SK-N-SH treated with all-trans-retinoic acid at 6 μM for 48 hours (cell line): Measurements from ENCODE around the gene BOD1L1.

Experiments used
- ARNTL ChIP-seq: fragments of 450-650 bp; formaldehyde crosslinking; IDR thresholded peaks from 2 replicates; pipeline ENCODE4 v1.5.0; 2020; ENCODE audit warnings: low read depth, mild to moderate bottlenecking, moderate library complexity, borderline replicate concordance
- CSDC2 ChIP-seq: fragments of 250-450 bp; sonication (Bioruptor Pico); IDR thresholded peaks from 2 replicates; pipeline ENCODE4 v1.5.0; 2020; ENCODE audit warnings: mild to moderate bottlenecking, moderate library complexity
- ISL1 ChIP-seq: fragments of 250-450 bp; sonication (Bioruptor Pico); IDR thresholded peaks from 2 replicates; pipeline ENCODE4 v2.1.2; 2022; ENCODE audit warnings: mild to moderate bottlenecking, moderate library complexity
- PPARA ChIP-seq: fragments of 250-450 bp; sonication (Bioruptor Pico); IDR thresholded peaks from 2 replicates; pipeline ENCODE4 v1.5.0; 2020; ENCODE audit warnings: mild to moderate bottlenecking, borderline replicate concordance
- TF ChIP-seq, protein P1 (sequence below): fragments of 250-450 bp; sonication (Bioruptor Pico); IDR thresholded peaks from 2 replicates; pipeline ENCODE4 v1.5.1; 2020; ENCODE audit warnings: low read depth, mild to moderate bottlenecking, moderate library complexity
- TF ChIP-seq, protein P2 (sequence below): fragments of 250-450 bp; sonication (Bioruptor Pico); IDR thresholded peaks from 2 replicates; pipeline ENCODE4 v1.5.0; 2020; ENCODE audit warnings: mild to moderate bottlenecking, moderate library complexity

DNA sequence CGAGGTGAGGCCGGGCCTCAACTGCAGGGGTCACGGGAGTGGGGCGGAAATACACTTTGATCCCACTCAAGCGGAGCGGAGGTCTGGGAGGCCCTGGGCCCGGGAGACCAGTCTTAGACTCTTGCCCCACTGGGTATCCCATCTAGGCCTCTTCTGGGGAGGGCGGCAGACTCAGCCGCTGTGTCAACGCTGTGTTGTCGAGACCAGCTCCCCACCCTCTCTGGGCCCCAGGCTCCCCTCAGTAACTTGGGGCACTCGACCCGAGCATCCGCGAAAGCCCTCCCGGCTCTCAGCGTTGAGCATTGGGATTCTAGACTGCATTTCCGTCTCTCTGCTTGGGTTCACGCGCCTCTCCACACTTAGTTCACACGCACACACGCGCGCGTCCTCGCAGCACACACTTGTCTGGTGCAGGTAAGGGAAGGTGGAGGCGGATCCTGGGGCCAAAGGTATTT lies 84.9 kb downstream of the BOD1L1 start:
- TF ChIP-seq ARNTL (CRISPR knock-in tag) (no peak), CSDC2 (CRISPR knock-in tag) (no peak), PPARA (CRISPR knock-in tag) (no peak), ISL1 (CRISPR knock-in tag) (no peak)
- TF ChIP-seq, protein P1, sequence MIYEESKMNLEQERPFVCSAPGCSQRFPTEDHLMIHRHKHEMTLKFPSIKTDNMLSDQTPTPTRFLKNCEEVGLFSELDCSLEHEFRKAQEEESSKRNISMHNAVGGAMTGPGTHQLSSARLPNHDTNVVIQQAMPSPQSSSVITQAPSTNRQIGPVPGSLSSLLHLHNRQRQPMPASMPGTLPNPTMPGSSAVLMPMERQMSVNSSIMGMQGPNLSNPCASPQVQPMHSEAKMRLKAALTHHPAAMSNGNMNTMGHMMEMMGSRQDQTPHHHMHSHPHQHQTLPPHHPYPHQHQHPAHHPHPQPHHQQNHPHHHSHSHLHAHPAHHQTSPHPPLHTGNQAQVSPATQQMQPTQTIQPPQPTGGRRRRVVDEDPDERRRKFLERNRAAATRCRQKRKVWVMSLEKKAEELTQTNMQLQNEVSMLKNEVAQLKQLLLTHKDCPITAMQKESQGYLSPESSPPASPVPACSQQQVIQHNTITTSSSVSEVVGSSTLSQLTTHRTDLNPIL (CRISPR knock-in tag): no peak
- TF ChIP-seq, protein P2, sequence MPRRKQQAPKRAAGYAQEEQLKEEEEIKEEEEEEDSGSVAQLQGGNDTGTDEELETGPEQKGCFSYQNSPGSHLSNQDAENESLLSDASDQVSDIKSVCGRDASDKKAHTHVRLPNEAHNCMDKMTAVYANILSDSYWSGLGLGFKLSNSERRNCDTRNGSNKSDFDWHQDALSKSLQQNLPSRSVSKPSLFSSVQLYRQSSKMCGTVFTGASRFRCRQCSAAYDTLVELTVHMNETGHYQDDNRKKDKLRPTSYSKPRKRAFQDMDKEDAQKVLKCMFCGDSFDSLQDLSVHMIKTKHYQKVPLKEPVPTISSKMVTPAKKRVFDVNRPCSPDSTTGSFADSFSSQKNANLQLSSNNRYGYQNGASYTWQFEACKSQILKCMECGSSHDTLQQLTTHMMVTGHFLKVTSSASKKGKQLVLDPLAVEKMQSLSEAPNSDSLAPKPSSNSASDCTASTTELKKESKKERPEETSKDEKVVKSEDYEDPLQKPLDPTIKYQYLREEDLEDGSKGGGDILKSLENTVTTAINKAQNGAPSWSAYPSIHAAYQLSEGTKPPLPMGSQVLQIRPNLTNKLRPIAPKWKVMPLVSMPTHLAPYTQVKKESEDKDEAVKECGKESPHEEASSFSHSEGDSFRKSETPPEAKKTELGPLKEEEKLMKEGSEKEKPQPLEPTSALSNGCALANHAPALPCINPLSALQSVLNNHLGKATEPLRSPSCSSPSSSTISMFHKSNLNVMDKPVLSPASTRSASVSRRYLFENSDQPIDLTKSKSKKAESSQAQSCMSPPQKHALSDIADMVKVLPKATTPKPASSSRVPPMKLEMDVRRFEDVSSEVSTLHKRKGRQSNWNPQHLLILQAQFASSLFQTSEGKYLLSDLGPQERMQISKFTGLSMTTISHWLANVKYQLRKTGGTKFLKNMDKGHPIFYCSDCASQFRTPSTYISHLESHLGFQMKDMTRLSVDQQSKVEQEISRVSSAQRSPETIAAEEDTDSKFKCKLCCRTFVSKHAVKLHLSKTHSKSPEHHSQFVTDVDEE (CRISPR knock-in tag): no peak
